Keratinocyte (primary cell): Measurements from ENCODE around the gene MRFAP1. TPM values are rescaled to one million over a fixed set of nuclear protein-coding genes. Genes with fewer than 3 reads are reported as not detected.

Experiments
- DNase-seq: peaks from one replicate; pipeline ENCODE4 v3.0.0-alpha.2; 2011; ENCODE audit warnings: low read depth, missing footprints, low spot score
- FAIRE-seq: peaks from 2 replicates; lab custom pipeline; 2011; peaks lifted over from hg19 to GRCh38; lab: Jason Lieb, UNC
- H2AFZ ChIP-seq: 2 replicates; pipeline ENCODE4 v1.6.0; 2012; ENCODE audit warnings: low read length, control low read depth, inconsistent platforms; ENCODE audit not compliant: control insufficient read depth
- H3K27ac ChIP-seq: 2 replicates; pipeline ENCODE4 v1.5.1; 2011; ENCODE audit warnings: low read length; ENCODE audit not compliant: control insufficient read depth, insufficient read depth
- H3K27me3 ChIP-seq: 3 replicates; pipeline ENCODE4 v1.6.0; 2011; ENCODE audit warnings: low read length; ENCODE audit not compliant: control insufficient read depth, insufficient read depth; ENCODE audit errors: extremely low read depth
- H3K36me3 ChIP-seq, 2 experiments: 2 replicates in 1 of 2; 3 replicates in 1 of 2; pipeline ENCODE4 v1.5.1; 2011; ENCODE audit warnings: low read length in 2 of 2, mild to moderate bottlenecking in 1 of 2; ENCODE audit not compliant: control insufficient read depth in 2 of 2, insufficient read depth in 2 of 2; ENCODE audit errors: extremely low read depth in 1 of 2
- H3K4me1 ChIP-seq: 3 replicates; pipeline ENCODE4 v1.5.1; 2011; ENCODE audit warnings: low read length; ENCODE audit not compliant: control insufficient read depth, insufficient read depth; ENCODE audit errors: extremely low read depth
- H3K4me2 ChIP-seq: 3 replicates; pipeline ENCODE4 v1.6.0; 2011; ENCODE audit warnings: low read depth, low read length; ENCODE audit not compliant: control insufficient read depth, insufficient read depth; ENCODE audit errors: extremely low read depth
- H3K4me3 ChIP-seq, 3 experiments: fragments of 200-600 bp in 1 of 3; sonication (generic) in 1 of 3; 2 replicates in 2 of 3; 3 replicates in 1 of 3; pipeline ENCODE4 v1.5.1; 2011 to 2016; ENCODE audit warnings: low read length in 3 of 3, mild to moderate bottlenecking in 3 of 3, control low read depth in 2 of 3, inconsistent platforms in 1 of 3, low read depth in 1 of 3, mixed read lengths in 1 of 3, mixed run types in 1 of 3, moderate library complexity in 1 of 3; ENCODE audit not compliant: control insufficient read depth in 2 of 3, insufficient read depth in 2 of 3; ENCODE audit errors: extremely low read depth in 1 of 3
- H3K79me2 ChIP-seq: 2 replicates; pipeline ENCODE4 v1.6.0; 2012; ENCODE audit warnings: low read length; ENCODE audit not compliant: control insufficient read depth, insufficient read depth
- H3K9ac ChIP-seq: 3 replicates; pipeline ENCODE4 v1.6.0; 2011; ENCODE audit warnings: low read length; ENCODE audit not compliant: control insufficient read depth, insufficient read depth; ENCODE audit errors: extremely low read depth
- H3K9me1 ChIP-seq: 3 replicates; pipeline ENCODE4 v1.6.0; 2011; ENCODE audit warnings: low read length; ENCODE audit not compliant: control insufficient read depth, insufficient read depth; ENCODE audit errors: extremely low read depth
- H3K9me3 ChIP-seq: 2 replicates; pipeline ENCODE4 v1.5.1; 2012; ENCODE audit warnings: low read depth, low read length; ENCODE audit not compliant: control insufficient read depth
- H4K20me1 ChIP-seq: 3 replicates; pipeline ENCODE4 v1.6.0; 2011; ENCODE audit warnings: low read length; ENCODE audit not compliant: control insufficient read depth, insufficient read depth; ENCODE audit errors: extremely low read depth
- EZH2 ChIP-seq: IDR thresholded peaks from one replicate; pipeline ENCODE4 v1.6.1; 2012; ENCODE audit warnings: inconsistent platforms, mild to moderate bottlenecking, low read length, moderate library complexity
- dilution Hi-C: fragments of 300-500 bp; cut with MboI; formaldehyde crosslinking; loops from one replicate; pipeline ENCODE4 v1.7.0; 2020; ENCODE audit warnings: low sequenced_read_pairs; ENCODE audit not compliant: extremely low pct_ligation_motif_present
- polyA plus RNA-seq, 5 experiments: library from polyadenylated mRNA; depleted of rRNA in 3 of 5; stranded (reverse) in 3 of 5; stranded (forward) in 1 of 5; unstranded in 1 of 5; fragments of >200 nt; gene quantifications; 1 replicate in 1 of 5; 2 replicates in 3 of 5; 3 replicates in 1 of 5; pipeline versions ENCODE4 v1.2.1 to v1.2.3, GENCODE V29; 2011 to 2012; ENCODE audit warnings: missing spikeins in 2 of 5, low read depth in 1 of 5, low replicate concordance in 1 of 5
- TF ChIP-seq, protein P1 (sequence below), 3 experiments: IDR thresholded peaks in 1 of 3; conservative IDR thresholded peaks in 1 of 3; optimal IDR thresholded peaks in 1 of 3; 2 replicates in 2 of 3; 3 replicates in 1 of 3; pipeline versions ENCODE3 to v1.5.1; 2011; ENCODE audit warnings: low read length in 3 of 3, mild to moderate bottlenecking in 3 of 3, moderate library complexity in 2 of 3, control low read depth in 1 of 3, inconsistent platforms in 1 of 3; ENCODE audit not compliant: insufficient read depth in 2 of 3; ENCODE audit errors: extremely low read depth in 1 of 3

The MRFAP1 gene
- polyA plus RNA-seq, 1 donor (not counting 4 experiments of a cell fraction or from before 2014, with no cell fraction given), result 275 TPM

- Histone ChIP-seq H3K27ac (no peak overlapping the region), H3K4me3 (no peak overlapping the region), H3K9ac (no peak overlapping the region), H3K4me2 (no peak overlapping the region), H3K4me1 (no peaks in the 10 kb centered on the region), H2AFZ (no peak overlapping the region), H3K79me2 (no peaks in the 10 kb centered on the region), H3K9me3 (no peaks in the 10 kb centered on the region), H4K20me1 (no peaks in the 10 kb centered on the region), H3K9me1 (no peaks in the 10 kb centered on the region), H3K36me3 (peaks cover 3 to 15% of the 10 kb centered on the region in 2 experiments), H3K27me3 (no peaks in the 10 kb centered on the region)
- FAIRE-seq, result no peak
- no peak for DNase-seq
- no peak for TF ChIP-seq EZH2
- TF ChIP-seq, protein P1, sequence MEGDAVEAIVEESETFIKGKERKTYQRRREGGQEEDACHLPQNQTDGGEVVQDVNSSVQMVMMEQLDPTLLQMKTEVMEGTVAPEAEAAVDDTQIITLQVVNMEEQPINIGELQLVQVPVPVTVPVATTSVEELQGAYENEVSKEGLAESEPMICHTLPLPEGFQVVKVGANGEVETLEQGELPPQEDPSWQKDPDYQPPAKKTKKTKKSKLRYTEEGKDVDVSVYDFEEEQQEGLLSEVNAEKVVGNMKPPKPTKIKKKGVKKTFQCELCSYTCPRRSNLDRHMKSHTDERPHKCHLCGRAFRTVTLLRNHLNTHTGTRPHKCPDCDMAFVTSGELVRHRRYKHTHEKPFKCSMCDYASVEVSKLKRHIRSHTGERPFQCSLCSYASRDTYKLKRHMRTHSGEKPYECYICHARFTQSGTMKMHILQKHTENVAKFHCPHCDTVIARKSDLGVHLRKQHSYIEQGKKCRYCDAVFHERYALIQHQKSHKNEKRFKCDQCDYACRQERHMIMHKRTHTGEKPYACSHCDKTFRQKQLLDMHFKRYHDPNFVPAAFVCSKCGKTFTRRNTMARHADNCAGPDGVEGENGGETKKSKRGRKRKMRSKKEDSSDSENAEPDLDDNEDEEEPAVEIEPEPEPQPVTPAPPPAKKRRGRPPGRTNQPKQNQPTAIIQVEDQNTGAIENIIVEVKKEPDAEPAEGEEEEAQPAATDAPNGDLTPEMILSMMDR (optimal IDR thresholded peaks at IDR 0.05 in 1 of 3, IDR thresholded peaks at IDR 0.05 in 1 of 3, conservative IDR thresholded peaks at IDR 0.05 in 1 of 3; ENCODE audit: extremely low read depth in 1 of 3, insufficient read depth in 2 of 3, low read length in 3 of 3), result no peak
- dilution Hi-C loops, result no loop called here
Observed at GRCh38 chr4:6620296-6620695, 20.2 kb upstream of the MRFAP1 start.

DNA sequence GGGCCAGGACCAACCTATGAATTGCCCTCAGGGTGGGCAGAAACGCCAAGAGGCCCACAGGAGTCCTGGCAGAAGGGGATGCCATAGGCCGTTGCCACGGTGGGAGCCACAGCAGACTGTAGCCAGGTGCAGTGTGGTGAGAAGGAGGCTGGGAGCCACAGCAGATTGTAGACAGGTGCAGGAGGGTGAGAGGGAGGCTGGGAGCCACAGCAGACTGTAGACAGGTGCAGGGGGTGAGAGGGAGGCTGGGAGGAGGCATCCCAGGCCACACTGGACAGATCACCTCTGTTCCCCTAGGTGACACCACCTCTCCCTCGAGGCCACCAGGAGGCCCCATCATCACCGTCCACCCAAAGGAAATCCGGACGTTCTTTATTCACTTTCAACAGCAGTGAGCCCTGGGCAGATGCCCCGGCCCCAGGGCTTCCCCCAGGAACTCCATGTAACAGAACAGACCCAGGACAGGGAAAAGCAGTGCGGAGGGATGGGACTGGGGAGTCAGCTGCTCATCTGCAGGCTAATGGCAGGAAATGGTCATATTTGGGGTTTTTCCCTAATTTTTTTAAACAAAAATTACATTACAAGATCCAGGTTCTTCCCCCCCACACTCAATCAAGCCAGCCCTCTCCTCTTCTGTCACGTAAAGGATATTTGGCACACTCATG lies 19.5 kb upstream of the MRFAP1 start:
- FAIRE-seq (no peak), DNase-seq (no peak)
- Histone ChIP-seq H3K27ac (no peak overlapping the region), H3K9me1 (no peaks in the 10 kb centered on the region), H3K79me2 (no peaks in the 10 kb centered on the region), H3K4me2 (no peak overlapping the region), H3K9ac (no peak overlapping the region), H3K4me3 (no peak overlapping the region), H4K20me1 (no peaks in the 10 kb centered on the region), H3K27me3 (no peaks in the 10 kb centered on the region), H3K4me1 (no peaks in the 10 kb centered on the region), H3K9me3 (no peaks in the 10 kb centered on the region), H2AFZ (no peak overlapping the region), H3K36me3 (peaks cover 3 to 14% of the 10 kb centered on the region in 2 experiments)
- TF ChIP-seq, protein P1 (optimal IDR thresholded peaks at IDR 0.05 in 1 of 3, IDR thresholded peaks at IDR 0.05 in 1 of 3, conservative IDR thresholded peaks at IDR 0.05 in 1 of 3; ENCODE audit: extremely low read depth in 1 of 3, insufficient read depth in 2 of 3, low read length in 3 of 3), result no peak
- no peak for TF ChIP-seq EZH2
- dilution Hi-C loops, result no loop called here
